Measurements from ENCODE around the gene GLTP.

DNA sequence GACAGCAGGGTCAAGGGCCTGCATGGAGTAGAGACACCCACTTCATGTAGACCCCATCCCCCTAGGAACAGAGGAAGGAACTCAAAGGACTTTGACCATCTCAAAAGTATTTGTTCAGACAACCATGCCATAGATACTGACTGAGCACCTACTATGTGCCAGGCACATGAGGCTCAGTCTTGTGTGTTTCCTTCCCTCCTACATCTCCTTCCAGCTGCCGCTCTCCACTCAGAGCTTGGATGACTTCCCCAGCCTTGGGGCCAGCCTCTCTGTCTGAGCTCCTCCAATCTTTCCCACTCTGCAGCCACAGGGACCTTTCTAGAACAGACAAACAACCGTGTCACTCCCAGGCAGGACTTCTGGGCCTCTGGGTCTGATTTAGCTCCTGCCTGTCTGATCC lies 49.6 kb downstream of the GLTP start:
- TF ChIP-seq, protein P1, sequence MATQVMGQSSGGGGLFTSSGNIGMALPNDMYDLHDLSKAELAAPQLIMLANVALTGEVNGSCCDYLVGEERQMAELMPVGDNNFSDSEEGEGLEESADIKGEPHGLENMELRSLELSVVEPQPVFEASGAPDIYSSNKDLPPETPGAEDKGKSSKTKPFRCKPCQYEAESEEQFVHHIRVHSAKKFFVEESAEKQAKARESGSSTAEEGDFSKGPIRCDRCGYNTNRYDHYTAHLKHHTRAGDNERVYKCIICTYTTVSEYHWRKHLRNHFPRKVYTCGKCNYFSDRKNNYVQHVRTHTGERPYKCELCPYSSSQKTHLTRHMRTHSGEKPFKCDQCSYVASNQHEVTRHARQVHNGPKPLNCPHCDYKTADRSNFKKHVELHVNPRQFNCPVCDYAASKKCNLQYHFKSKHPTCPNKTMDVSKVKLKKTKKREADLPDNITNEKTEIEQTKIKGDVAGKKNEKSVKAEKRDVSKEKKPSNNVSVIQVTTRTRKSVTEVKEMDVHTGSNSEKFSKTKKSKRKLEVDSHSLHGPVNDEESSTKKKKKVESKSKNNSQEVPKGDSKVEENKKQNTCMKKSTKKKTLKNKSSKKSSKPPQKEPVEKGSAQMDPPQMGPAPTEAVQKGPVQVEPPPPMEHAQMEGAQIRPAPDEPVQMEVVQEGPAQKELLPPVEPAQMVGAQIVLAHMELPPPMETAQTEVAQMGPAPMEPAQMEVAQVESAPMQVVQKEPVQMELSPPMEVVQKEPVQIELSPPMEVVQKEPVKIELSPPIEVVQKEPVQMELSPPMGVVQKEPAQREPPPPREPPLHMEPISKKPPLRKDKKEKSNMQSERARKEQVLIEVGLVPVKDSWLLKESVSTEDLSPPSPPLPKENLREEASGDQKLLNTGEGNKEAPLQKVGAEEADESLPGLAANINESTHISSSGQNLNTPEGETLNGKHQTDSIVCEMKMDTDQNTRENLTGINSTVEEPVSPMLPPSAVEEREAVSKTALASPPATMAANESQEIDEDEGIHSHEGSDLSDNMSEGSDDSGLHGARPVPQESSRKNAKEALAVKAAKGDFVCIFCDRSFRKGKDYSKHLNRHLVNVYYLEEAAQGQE (IDR thresholded peaks at IDR 0.05; ENCODE audit: low read depth) = no peak
- TF ChIP-seq, protein P2, sequence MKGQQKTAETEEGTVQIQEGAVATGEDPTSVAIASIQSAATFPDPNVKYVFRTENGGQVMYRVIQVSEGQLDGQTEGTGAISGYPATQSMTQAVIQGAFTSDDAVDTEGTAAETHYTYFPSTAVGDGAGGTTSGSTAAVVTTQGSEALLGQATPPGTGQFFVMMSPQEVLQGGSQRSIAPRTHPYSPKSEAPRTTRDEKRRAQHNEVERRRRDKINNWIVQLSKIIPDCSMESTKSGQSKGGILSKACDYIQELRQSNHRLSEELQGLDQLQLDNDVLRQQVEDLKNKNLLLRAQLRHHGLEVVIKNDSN (IDR thresholded peaks at IDR 0.05) = no peak
- TF ChIP-seq CEBPB (IDR thresholded peaks at IDR 0.05) (no peak), RAD21 (IDR thresholded peaks at IDR 0.05; ENCODE audit: low read depth) (no peak)

Data from Ishikawa (cell line).